ENCODE measurements around the gene HNRNPH1.

DNA sequence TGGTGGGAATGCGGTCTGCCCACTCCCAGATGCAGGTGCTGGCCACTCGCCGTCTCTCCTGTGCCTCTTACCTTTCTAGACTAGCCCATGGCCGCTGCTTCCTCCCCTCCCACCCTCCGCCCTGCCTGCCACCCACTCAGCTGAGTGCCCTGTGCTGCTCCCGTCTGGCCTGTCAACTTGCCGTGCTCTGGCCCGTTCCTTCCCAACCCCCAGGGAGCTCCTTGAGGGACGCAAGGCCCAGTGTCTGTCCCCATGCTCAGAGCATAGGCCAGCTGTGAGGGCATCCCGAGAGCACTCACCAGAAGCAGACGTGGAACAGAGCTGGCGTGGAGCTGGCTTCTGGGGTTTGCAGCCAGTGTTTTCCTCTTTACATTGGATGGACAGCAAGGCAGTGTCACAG is 20.2 kb downstream of the HNRNPH1 start:
- TF ChIP-seq, protein P1, sequence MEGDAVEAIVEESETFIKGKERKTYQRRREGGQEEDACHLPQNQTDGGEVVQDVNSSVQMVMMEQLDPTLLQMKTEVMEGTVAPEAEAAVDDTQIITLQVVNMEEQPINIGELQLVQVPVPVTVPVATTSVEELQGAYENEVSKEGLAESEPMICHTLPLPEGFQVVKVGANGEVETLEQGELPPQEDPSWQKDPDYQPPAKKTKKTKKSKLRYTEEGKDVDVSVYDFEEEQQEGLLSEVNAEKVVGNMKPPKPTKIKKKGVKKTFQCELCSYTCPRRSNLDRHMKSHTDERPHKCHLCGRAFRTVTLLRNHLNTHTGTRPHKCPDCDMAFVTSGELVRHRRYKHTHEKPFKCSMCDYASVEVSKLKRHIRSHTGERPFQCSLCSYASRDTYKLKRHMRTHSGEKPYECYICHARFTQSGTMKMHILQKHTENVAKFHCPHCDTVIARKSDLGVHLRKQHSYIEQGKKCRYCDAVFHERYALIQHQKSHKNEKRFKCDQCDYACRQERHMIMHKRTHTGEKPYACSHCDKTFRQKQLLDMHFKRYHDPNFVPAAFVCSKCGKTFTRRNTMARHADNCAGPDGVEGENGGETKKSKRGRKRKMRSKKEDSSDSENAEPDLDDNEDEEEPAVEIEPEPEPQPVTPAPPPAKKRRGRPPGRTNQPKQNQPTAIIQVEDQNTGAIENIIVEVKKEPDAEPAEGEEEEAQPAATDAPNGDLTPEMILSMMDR (IDR thresholded peaks at IDR 0.05): no peak
- TF ChIP-seq POLR2A (IDR thresholded peaks at IDR 0.05) (no peak), POLR2AphosphoS5 (IDR thresholded peaks at IDR 0.05) (no peak)
